Nephron (organoid): ENCODE measurements around the gene TJP1.
A peak's percentile ranks its signal among the peaks of the same experiment; 100 is the strongest.

Experiments
- H3K27ac Mint-ChIP-seq, 3 experiments: 2 replicates each; pipeline ENCODE4 v1.8.0; 2020; ENCODE audit warnings: mixed read lengths in 3 of 3, mild to moderate bottlenecking in 2 of 3, moderate library complexity in 1 of 3
- H3K27me3 Mint-ChIP-seq: 2 replicates; pipeline ENCODE4 v1.8.0; 2021; ENCODE audit warnings: low read depth, mild to moderate bottlenecking, moderate library complexity, mixed read lengths
- H3K36me3 Mint-ChIP-seq: 2 replicates; pipeline ENCODE4 v1.8.0; 2020; ENCODE audit warnings: low read depth, mixed read lengths
- H3K4me1 Mint-ChIP-seq: 2 replicates; pipeline ENCODE4 v1.8.0; 2020; ENCODE audit warnings: mixed read lengths
- H3K4me3 Mint-ChIP-seq, 3 experiments: 2 replicates each; pipeline ENCODE4 v1.8.0; 2020; ENCODE audit warnings: mild to moderate bottlenecking in 3 of 3, mixed read lengths in 3 of 3, moderate library complexity in 2 of 3
- H3K9me3 Mint-ChIP-seq: 2 replicates; pipeline ENCODE4 v1.8.0; 2020; ENCODE audit warnings: mixed read lengths
- CTCF ChIP-seq, 3 experiments: fragments of 200-600 bp; sonication (generic); IDR thresholded peaks; one replicate each; pipeline ENCODE4 v1.5.0; 2021; ENCODE audit warnings: antibody characterized with exemption in 3 of 3; ENCODE audit not compliant: unreplicated experiment in 3 of 3

The TJP1 gene

GRCh38 chr15:29822100-29822683 is at the start of gene TJP1:
TSS of gene TJP1 (minus strand) at chr15:29822468. CDS start at chr15:29822028, 440 bp downstream.
- H3K4me3 Mint-ChIP-seq: peak within 1 kb of the TSS; percentile 93 to 98 (median 98)
- no peak for TF ChIP-seq CTCF (IDR thresholded peaks at IDR 0.05; ENCODE audit: unreplicated experiment in 3 of 3)
- peaks cover 2% of the 10 kb centered on the region for H3K9me3 Mint-ChIP-seq
- H3K27me3 Mint-ChIP-seq: no peaks in the 10 kb centered on the region
- peaks cover 17% of the 10 kb centered on the region for H3K36me3 Mint-ChIP-seq
- H3K4me1 Mint-ChIP-seq: peaks cover 33% of the 10 kb centered on the region
- H3K27ac Mint-ChIP-seq: peak within 1 kb of the TSS; percentile 87 to 98 (median 98)

- no peaks in the 10 kb centered on the region for H3K36me3 Mint-ChIP-seq
- no peak for TF ChIP-seq CTCF (IDR thresholded peaks at IDR 0.05; ENCODE audit: unreplicated experiment in 3 of 3)
- H3K27ac Mint-ChIP-seq: peak overlapping the region; percentile 80 to 94 (median 91)
- peaks cover 10% of the 10 kb centered on the region for H3K27me3 Mint-ChIP-seq
- H3K9me3 Mint-ChIP-seq: no peaks in the 10 kb centered on the region
- peaks cover 52% of the 10 kb centered on the region for H3K4me1 Mint-ChIP-seq
- peak overlapping the region in 1 of 3 experiments; percentile 47 for H3K4me3 Mint-ChIP-seq
Measured at GRCh38 chr15:29871401-29871800, 49.1 kb upstream of the TJP1 start.

GRCh38 chr15:29870495-29871151 is 48.4 kb upstream of the TJP1 start:
- peaks cover 10% of the 10 kb centered on the region for H3K27me3 Mint-ChIP-seq
- H3K9me3 Mint-ChIP-seq: no peaks in the 10 kb centered on the region
- TF ChIP-seq CTCF (IDR thresholded peaks at IDR 0.05; ENCODE audit: unreplicated experiment in 3 of 3): no peak
- H3K4me1 Mint-ChIP-seq: peaks cover 59% of the 10 kb centered on the region
- H3K4me3 Mint-ChIP-seq: peak overlapping the region; percentile 3 to 36 (median 35)
- H3K36me3 Mint-ChIP-seq: no peaks in the 10 kb centered on the region
- H3K27ac Mint-ChIP-seq: peak overlapping the region; percentile 80 to 94 (median 91)

- peak overlapping the region in 2 of 3 experiments; percentile 84 to 94 for H3K27ac Mint-ChIP-seq
- no peaks in the 10 kb centered on the region for H3K9me3 Mint-ChIP-seq
- H3K27me3 Mint-ChIP-seq: peaks cover 8% of the 10 kb centered on the region
- peaks cover 64% of the 10 kb centered on the region for H3K4me1 Mint-ChIP-seq
- no peaks in the 10 kb centered on the region for H3K36me3 Mint-ChIP-seq
- H3K4me3 Mint-ChIP-seq: no peak overlapping the region
- no peak for TF ChIP-seq CTCF (IDR thresholded peaks at IDR 0.05; ENCODE audit: unreplicated experiment in 3 of 3)
Measured at GRCh38 chr15:29867241-29868000, 45.2 kb upstream of the TJP1 start.

- peaks cover 61% of the 10 kb centered on the region for H3K4me1 Mint-ChIP-seq
- peak overlapping the region; percentile 84 to 94 (median 91) for H3K27ac Mint-ChIP-seq
- TF ChIP-seq CTCF (IDR thresholded peaks at IDR 0.05; ENCODE audit: unreplicated experiment in 3 of 3): no peak
- H3K9me3 Mint-ChIP-seq: no peaks in the 10 kb centered on the region
- peak overlapping the region; percentile 5 to 20 (median 15) for H3K4me3 Mint-ChIP-seq
- H3K36me3 Mint-ChIP-seq: no peaks in the 10 kb centered on the region
- H3K27me3 Mint-ChIP-seq: peaks cover 7% of the 10 kb centered on the region
Measured at GRCh38 chr15:29866337-29866736, 44.1 kb upstream of the TJP1 start.
